DOHH2 (cell line): ENCODE data around the gene WASL.

Experiments used
- H3F3A ChIP-seq: fragments of 200-600 bp; sonication (generic), shearing (Covaris generic); 2 replicates; pipeline ENCODE4 v1.6.0; 2016; ENCODE audit warnings: antibody characterized with exemption, mild to moderate bottlenecking; ENCODE audit not compliant: control insufficient read depth, insufficient read depth
- H3K27ac ChIP-seq: fragments of 200-600 bp; sonication (generic); 2 replicates; pipeline ENCODE4 v1.5.1; 2014; ENCODE audit warnings: low read depth, mild to moderate bottlenecking, low read length, moderate library complexity
- H3K27me3 ChIP-seq: fragments of 200-600 bp; sonication (generic); 2 replicates; pipeline ENCODE4 v1.6.1; 2014; ENCODE audit warnings: mild to moderate bottlenecking, low read length, mixed read lengths; ENCODE audit not compliant: control insufficient read depth
- H3K36me3 ChIP-seq: fragments of 200-600 bp; sonication (generic); 2 replicates; pipeline ENCODE4 v1.6.1; 2014; ENCODE audit warnings: mild to moderate bottlenecking, low read length, moderate library complexity, mixed read lengths; ENCODE audit not compliant: control insufficient read depth
- H3K4me1 ChIP-seq: fragments of 200-600 bp; sonication (generic); 2 replicates; pipeline ENCODE4 v1.6.1; 2014; ENCODE audit warnings: mild to moderate bottlenecking, low read length, mixed read lengths; ENCODE audit not compliant: control insufficient read depth
- H3K4me2 ChIP-seq: fragments of 200-600 bp; sonication (generic); 2 replicates; pipeline ENCODE4 v1.6.0; 2014; ENCODE audit warnings: mild to moderate bottlenecking, low read length, moderate library complexity
- H3K4me3 ChIP-seq: fragments of 200-600 bp; sonication (generic); 2 replicates; pipeline ENCODE4 v1.5.1; 2014; ENCODE audit warnings: mild to moderate bottlenecking, low read length, mixed read lengths
- H3K79me2 ChIP-seq: fragments of 200-600 bp; sonication (generic); 2 replicates; pipeline ENCODE4 v1.6.1; 2014; ENCODE audit warnings: mild to moderate bottlenecking, low read length, mixed read lengths; ENCODE audit not compliant: control insufficient read depth
- H3K9me2 ChIP-seq: fragments of 200-600 bp; sonication (generic); replicated peaks from 2 replicates; pipeline ENCODE4 v1.6.1; 2014; ENCODE audit warnings: mild to moderate bottlenecking, low read length, mixed read lengths; ENCODE audit not compliant: control insufficient read depth
- H3K9me3 ChIP-seq: fragments of 200-600 bp; sonication (generic); 2 replicates; pipeline ENCODE4 v1.6.1; 2014; ENCODE audit warnings: antibody characterized with exemption, low read length, mixed read lengths; ENCODE audit not compliant: control insufficient read depth, insufficient read depth
- H4K20me1 ChIP-seq: fragments of 200-600 bp; sonication (generic); 2 replicates; pipeline ENCODE4 v1.6.0; 2014; ENCODE audit warnings: low read depth, mild to moderate bottlenecking, antibody characterized with exemption, low read length, moderate library complexity; ENCODE audit not compliant: control insufficient read depth, insufficient read depth
- EZH2phosphoT487 ChIP-seq: fragments of 200-600 bp; sonication (generic); IDR thresholded peaks from 2 replicates; pipeline ENCODE4 v1.6.1; 2017; ENCODE audit warnings: borderline replicate concordance, mild to moderate bottlenecking, antibody characterized with exemption, low read length, moderate library complexity, mixed read lengths
- TF ChIP-seq, protein P1 (sequence below): fragments of 200-600 bp; sonication (generic); IDR thresholded peaks from one replicate; pipeline ENCODE4 v1.5.1; 2014; ENCODE audit warnings: antibody characterized with exemption, mild to moderate bottlenecking, low read depth, low read length; ENCODE audit not compliant: poor library complexity, severe bottlenecking

WASL gene

GRCh38 chr7:123677061-123677715 is 71.6 kb downstream of the WASL start:
- H3K4me3 ChIP-seq: no peak overlapping the region
- H3K4me2 ChIP-seq: no peak overlapping the region
- H3F3A ChIP-seq: no peaks in the 10 kb centered on the region
- no peaks in the 10 kb centered on the region for H3K27me3 ChIP-seq
- TF ChIP-seq, protein P1, sequence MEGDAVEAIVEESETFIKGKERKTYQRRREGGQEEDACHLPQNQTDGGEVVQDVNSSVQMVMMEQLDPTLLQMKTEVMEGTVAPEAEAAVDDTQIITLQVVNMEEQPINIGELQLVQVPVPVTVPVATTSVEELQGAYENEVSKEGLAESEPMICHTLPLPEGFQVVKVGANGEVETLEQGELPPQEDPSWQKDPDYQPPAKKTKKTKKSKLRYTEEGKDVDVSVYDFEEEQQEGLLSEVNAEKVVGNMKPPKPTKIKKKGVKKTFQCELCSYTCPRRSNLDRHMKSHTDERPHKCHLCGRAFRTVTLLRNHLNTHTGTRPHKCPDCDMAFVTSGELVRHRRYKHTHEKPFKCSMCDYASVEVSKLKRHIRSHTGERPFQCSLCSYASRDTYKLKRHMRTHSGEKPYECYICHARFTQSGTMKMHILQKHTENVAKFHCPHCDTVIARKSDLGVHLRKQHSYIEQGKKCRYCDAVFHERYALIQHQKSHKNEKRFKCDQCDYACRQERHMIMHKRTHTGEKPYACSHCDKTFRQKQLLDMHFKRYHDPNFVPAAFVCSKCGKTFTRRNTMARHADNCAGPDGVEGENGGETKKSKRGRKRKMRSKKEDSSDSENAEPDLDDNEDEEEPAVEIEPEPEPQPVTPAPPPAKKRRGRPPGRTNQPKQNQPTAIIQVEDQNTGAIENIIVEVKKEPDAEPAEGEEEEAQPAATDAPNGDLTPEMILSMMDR: no peak
- no peak for TF ChIP-seq EZH2phosphoT487
- no peaks in the 10 kb centered on the region for H3K4me1 ChIP-seq
- no peak overlapping the region for H3K27ac ChIP-seq
- H4K20me1 ChIP-seq: no peaks in the 10 kb centered on the region
- no peaks in the 10 kb centered on the region for H3K79me2 ChIP-seq
- H3K36me3 ChIP-seq: peaks cover 12% of the 10 kb centered on the region
- H3K9me2 ChIP-seq: no peaks in the 10 kb centered on the region
- no peaks in the 10 kb centered on the region for H3K9me3 ChIP-seq

DNA sequence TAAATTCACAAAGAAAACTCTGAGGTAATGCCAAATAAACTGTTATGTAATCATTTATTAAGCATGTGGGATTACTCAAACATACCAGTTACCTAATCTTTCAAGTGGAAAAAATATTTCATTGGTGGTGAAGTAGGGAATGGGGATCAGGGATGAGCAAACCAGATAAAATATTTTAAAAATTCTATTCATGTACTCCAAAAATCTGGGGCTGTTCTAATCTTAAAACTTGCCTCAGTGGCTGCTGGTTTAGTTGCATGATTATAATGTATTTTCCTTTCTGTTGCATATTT is 73.7 kb downstream of the WASL start:
- Histone ChIP-seq H3F3A (no peaks in the 10 kb centered on the region), H3K27me3 (no peaks in the 10 kb centered on the region), H3K36me3 (no peaks in the 10 kb centered on the region), H4K20me1 (no peaks in the 10 kb centered on the region), H3K9me3 (no peaks in the 10 kb centered on the region), H3K9me2 (no peaks in the 10 kb centered on the region), H3K4me1 (no peaks in the 10 kb centered on the region), H3K4me2 (no peak overlapping the region), H3K27ac (no peak overlapping the region), H3K4me3 (no peak overlapping the region), H3K79me2 (no peaks in the 10 kb centered on the region)
- TF ChIP-seq, protein P1: no peak
- TF ChIP-seq EZH2phosphoT487: no peak

DNA sequence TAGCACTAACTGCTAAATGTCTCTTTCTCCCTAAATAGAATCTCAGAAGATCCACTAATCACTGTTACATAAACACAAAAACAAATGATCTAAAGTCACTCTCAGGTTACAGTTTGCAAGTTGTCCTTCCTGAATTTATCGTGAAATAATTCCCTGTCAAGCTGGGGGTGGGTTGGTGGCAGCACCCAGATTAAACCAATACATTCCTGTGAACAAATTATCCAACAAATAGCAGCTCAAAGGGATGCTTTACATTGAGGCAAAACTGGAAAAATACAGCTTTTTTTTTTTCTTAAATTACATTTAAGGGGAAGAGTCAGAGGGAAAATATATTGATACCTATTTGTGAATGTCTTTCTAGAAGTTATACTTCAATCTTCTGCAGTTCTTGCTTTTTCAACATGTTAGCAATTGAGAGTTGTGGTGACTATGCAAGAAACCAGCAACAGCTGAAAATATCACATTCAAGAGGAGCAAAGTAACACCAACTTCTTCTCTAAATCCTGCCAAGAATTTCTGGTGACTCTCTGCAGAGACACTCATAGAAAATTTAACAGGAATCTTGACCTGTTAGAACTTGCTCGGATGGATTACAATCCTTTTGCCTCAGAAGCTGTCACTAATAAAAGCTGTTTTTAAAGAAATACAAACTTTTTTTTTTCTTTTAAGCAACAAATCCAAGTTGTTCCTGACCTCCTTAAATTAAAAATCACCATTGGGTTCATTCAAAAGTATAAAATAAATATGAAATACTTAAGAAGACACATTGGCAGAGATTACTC is 74.2 kb downstream of the WASL start:
- no peaks in the 10 kb centered on the region for H3K4me1 ChIP-seq
- TF ChIP-seq, protein P1: no peak
- TF ChIP-seq EZH2phosphoT487: no peak
- no peak overlapping the region for H3K27ac ChIP-seq
- no peaks in the 10 kb centered on the region for H3F3A ChIP-seq
- H3K4me3 ChIP-seq: no peak overlapping the region
- H3K4me2 ChIP-seq: no peak overlapping the region
- H3K9me3 ChIP-seq: no peaks in the 10 kb centered on the region
- no peaks in the 10 kb centered on the region for H4K20me1 ChIP-seq
- no peaks in the 10 kb centered on the region for H3K9me2 ChIP-seq
- H3K79me2 ChIP-seq: no peaks in the 10 kb centered on the region
- H3K36me3 ChIP-seq: no peaks in the 10 kb centered on the region
- no peaks in the 10 kb centered on the region for H3K27me3 ChIP-seq
